ENCODE data around the gene TRAK2.

DNA sequence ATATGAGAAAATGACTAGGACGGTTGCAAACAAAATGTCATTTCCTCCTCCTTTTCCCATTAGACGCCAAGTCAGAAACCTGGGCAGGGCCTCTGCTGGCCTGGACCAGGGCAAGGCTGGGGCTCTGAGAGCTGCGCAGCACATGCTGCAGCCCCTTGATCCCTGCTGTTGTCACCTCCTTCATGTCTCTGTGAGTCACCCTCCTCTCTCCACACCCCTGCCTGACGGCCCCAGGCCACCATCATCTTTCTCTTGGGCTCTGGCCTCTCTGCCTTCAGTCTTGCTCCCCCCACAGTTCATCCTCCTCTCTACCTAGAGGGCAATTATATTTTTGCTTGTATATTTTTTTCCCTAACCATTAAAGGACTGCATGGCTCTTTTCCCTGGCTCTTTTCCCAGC is 104.1 kb downstream of the TRAK2 start:
- TF ChIP-seq, protein P1, sequence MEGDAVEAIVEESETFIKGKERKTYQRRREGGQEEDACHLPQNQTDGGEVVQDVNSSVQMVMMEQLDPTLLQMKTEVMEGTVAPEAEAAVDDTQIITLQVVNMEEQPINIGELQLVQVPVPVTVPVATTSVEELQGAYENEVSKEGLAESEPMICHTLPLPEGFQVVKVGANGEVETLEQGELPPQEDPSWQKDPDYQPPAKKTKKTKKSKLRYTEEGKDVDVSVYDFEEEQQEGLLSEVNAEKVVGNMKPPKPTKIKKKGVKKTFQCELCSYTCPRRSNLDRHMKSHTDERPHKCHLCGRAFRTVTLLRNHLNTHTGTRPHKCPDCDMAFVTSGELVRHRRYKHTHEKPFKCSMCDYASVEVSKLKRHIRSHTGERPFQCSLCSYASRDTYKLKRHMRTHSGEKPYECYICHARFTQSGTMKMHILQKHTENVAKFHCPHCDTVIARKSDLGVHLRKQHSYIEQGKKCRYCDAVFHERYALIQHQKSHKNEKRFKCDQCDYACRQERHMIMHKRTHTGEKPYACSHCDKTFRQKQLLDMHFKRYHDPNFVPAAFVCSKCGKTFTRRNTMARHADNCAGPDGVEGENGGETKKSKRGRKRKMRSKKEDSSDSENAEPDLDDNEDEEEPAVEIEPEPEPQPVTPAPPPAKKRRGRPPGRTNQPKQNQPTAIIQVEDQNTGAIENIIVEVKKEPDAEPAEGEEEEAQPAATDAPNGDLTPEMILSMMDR (IDR thresholded peaks at IDR 0.05) = no peak
- no peak for TF ChIP-seq POLR2A (IDR thresholded peaks at IDR 0.05)

Measured in heart left ventricle (tissue), 13 donors.